Esophagus muscularis mucosa (tissue), 4 donors: ENCODE measurements around the gene PTPRT. TPM values are rescaled to one million over a fixed set of nuclear protein-coding genes. Genes with fewer than 3 reads are reported as not detected.

Experiments used
- DNase-seq: peaks from one replicate; pipeline ENCODE4 v3.0.0-alpha.2; 2017; ENCODE audit errors: extremely low spot score
- H3K27ac ChIP-seq, 4 donors: fragments of 200-600 bp; sonication (generic); replicated peaks in 1 of 4; 1 replicate in 3 of 4; 2 replicates in 1 of 4; pipeline ENCODE4 v1.5.1; 2016 to 2019; ENCODE audit warnings: mild to moderate bottlenecking in 1 of 4
- H3K27me3 ChIP-seq, 4 donors: fragments of 200-600 bp; sonication (generic); one replicate each; pipeline versions ENCODE4 v1.5.1 to v1.6.0; 2016 to 2019
- H3K36me3 ChIP-seq, 4 donors: fragments of 200-600 bp; sonication (generic); one replicate each; pipeline ENCODE4 v1.5.1; 2016 to 2019
- H3K4me1 ChIP-seq, 4 donors: fragments of 200-600 bp; sonication (generic); one replicate each; pipeline ENCODE4 v1.5.1; 2016 to 2019
- H3K4me3 ChIP-seq, 4 donors: fragments of 200-600 bp; sonication (generic); 1 replicate in 2 of 4; 2 replicates in 2 of 4; pipeline ENCODE4 v1.5.1; 2016 to 2019; ENCODE audit warnings: mild to moderate bottlenecking in 4 of 4, moderate library complexity in 1 of 4
- H3K9me3 ChIP-seq, 4 donors: fragments of 200-600 bp; sonication (generic); 1 replicate in 3 of 4; 2 replicates in 1 of 4; pipeline ENCODE4 v1.5.1; 2016 to 2019
- CTCF ChIP-seq, 3 experiments: fragments of 200-600 bp in 2 of 3; fragments of 450-650 bp in 1 of 3; sonication (generic) in 2 of 3; IDR thresholded peaks; one replicate each; pipeline ENCODE4 v1.5.1; 2017 to 2019; ENCODE audit warnings: antibody characterized with exemption in 3 of 3, mild to moderate bottlenecking in 2 of 3, moderate library complexity in 1 of 3
- EP300 ChIP-seq: sonication (generic); formaldehyde crosslinking; IDR thresholded peaks from one replicate; pipeline ENCODE4 v1.6.1; 2017; ENCODE audit warnings: antibody characterized with exemption
- POLR2A ChIP-seq: fragments of 450-650 bp; IDR thresholded peaks from one replicate; pipeline ENCODE4 v1.6.1; 2017; ENCODE audit warnings: antibody characterized with exemption, moderate library complexity, mild to moderate bottlenecking, low read depth
- POLR2AphosphoS5 ChIP-seq, 2 donors: sonication (generic); formaldehyde crosslinking; IDR thresholded peaks; one replicate each; pipeline ENCODE4 v1.6.1; 2017; ENCODE audit warnings: antibody characterized with exemption in 2 of 2
- WGBS: methylation state at CpG from one replicate; pipeline ENCODE4 v1.1.5; 2018; 5-methylcytosine and 5-hydroxymethylcytosine counted together
- intact Hi-C: fragments of 100-400 bp; cut with DNase I; formaldehyde crosslinking; loops from one replicate; pipeline ENCODE4 v1.15.1; 2023
- total RNA-seq, 4 donors: library from RNA; depleted of rRNA; stranded (reverse); fragments of >200 nt; gene quantifications; one replicate each; pipeline versions ENCODE4 v1.1.0 to v1.2.1, GENCODE V29; 2016

Gene PTPRT
- total RNA-seq, 4 donors from 2014 or later = 0.06 to 0.39 TPM; not detected in 2

- Histone ChIP-seq H3K9me3 (no peaks in the 10 kb centered on the region), H3K27me3 (no peaks in the 10 kb centered on the region), H3K36me3 (no peaks in the 10 kb centered on the region), H3K27ac (no peak overlapping the region), H3K4me1 (no peaks in the 10 kb centered on the region), H3K4me3 (no peak overlapping the region)
- no peak for DNase-seq
- WGBS = 50% methylated on average over 1 of the region's 1 CpG
- TF ChIP-seq POLR2A (no peak), CTCF (IDR thresholded peaks at IDR 0.05) (no peak), EP300 (no peak), POLR2AphosphoS5 (IDR thresholded peaks at IDR 0.05) (no peak)
- intact Hi-C loops = no loop called here
Measured at GRCh38 chr20:42158272-42158671, 1031.4 kb downstream of the PTPRT start.

GRCh38 chr20:42155586-42155985 lies 1034.1 kb downstream of the PTPRT start:
- intact Hi-C loops = no loop called here

GRCh38 chr20:42152575-42152974 lies 1037.1 kb downstream of the PTPRT start:
- Histone ChIP-seq H3K36me3 (no peaks in the 10 kb centered on the region), H3K27me3 (no peaks in the 10 kb centered on the region), H3K4me1 (no peaks in the 10 kb centered on the region), H3K27ac (no peak overlapping the region), H3K4me3 (no peak overlapping the region), H3K9me3 (no peaks in the 10 kb centered on the region)
- TF ChIP-seq CTCF (IDR thresholded peaks at IDR 0.05) (no peak), POLR2AphosphoS5 (IDR thresholded peaks at IDR 0.05) (no peak), POLR2A (no peak), EP300 (no peak)
- WGBS = 64% methylated on average over 6 of the region's 6 CpGs
- intact Hi-C loops = no loop called here
- no peak for DNase-seq

More at GRCh38 chr20:42155586-42155985, 1034.1 kb downstream of the PTPRT start:
- Histone ChIP-seq H3K9me3 (no peaks in the 10 kb centered on the region), H3K4me1 (no peaks in the 10 kb centered on the region), H3K27me3 (no peaks in the 10 kb centered on the region), H3K27ac (no peak overlapping the region), H3K4me3 (no peak overlapping the region), H3K36me3 (no peaks in the 10 kb centered on the region)
- 87% methylated on average over 4 of the region's 4 CpGs for WGBS
- DNase-seq = no peak
- TF ChIP-seq EP300 (no peak), CTCF (IDR thresholded peaks at IDR 0.05) (no peak), POLR2A (no peak)

- Histone ChIP-seq H3K9me3 (no peaks in the 10 kb centered on the region), H3K27me3 (no peaks in the 10 kb centered on the region), H3K4me1 (no peaks in the 10 kb centered on the region), H3K27ac (no peak overlapping the region), H3K36me3 (no peaks in the 10 kb centered on the region), H3K4me3 (no peak overlapping the region)
- WGBS = 80% methylated on average over 4 of the region's 4 CpGs
- intact Hi-C loops = no loop called here
- DNase-seq = no peak
- TF ChIP-seq POLR2AphosphoS5 (IDR thresholded peaks at IDR 0.05) = no peak
- no peak for TF ChIP-seq EP300
- no peak for TF ChIP-seq POLR2A
- no peak for TF ChIP-seq CTCF (IDR thresholded peaks at IDR 0.05)
Measured at GRCh38 chr20:42150230-42150629, 1039.5 kb downstream of the PTPRT start.

GRCh38 chr20:42138729-42139128 lies 1051.0 kb downstream of the PTPRT start:
- no peak for DNase-seq
- Histone ChIP-seq H3K27me3 (peaks cover 0 to 14% (median 0%) of the 10 kb centered on the region in 4 donors), H3K9me3 (no peaks in the 10 kb centered on the region), H3K4me1 (no peaks in the 10 kb centered on the region), H3K36me3 (no peaks in the 10 kb centered on the region), H3K4me3 (no peak overlapping the region), H3K27ac (no peak overlapping the region)
- TF ChIP-seq EP300 (no peak), CTCF (IDR thresholded peaks at IDR 0.05) (no peak), POLR2AphosphoS5 (IDR thresholded peaks at IDR 0.05) (no peak), POLR2A (no peak)
- WGBS = 63% methylated on average over 4 of the region's 4 CpGs
- intact Hi-C loops = no loop called here
